Inferior parietal cortex (tissue), 1 donor: ENCODE results near the gene HEXIM2.

Experiments used
- DNase-seq: peaks from one replicate; pipeline ENCODE4 v3.0.0-alpha.2; 2016; ENCODE audit errors: extremely low spot score

Gene HEXIM2

DNA sequence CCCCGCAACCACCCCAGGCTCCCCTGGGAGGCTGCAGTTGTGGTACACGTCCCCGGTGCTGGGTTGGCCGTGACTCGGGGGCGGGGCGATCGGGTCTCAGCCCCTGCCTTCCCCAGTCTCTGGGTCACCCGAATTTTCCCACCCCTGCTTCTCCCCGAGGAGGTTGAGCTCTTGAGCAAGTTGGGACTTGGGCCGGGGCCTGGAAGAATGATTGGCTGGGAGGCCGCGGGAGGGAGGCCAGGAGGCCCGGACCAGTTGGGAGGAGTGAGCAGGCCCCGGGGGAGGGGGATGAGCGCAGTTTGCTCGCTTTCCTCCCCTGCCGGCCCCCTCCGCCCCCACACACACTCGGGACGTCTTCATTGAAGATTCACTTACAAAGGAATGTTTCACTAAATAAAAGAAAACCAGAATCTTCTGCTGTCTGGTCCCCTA lies 17.9 kb upstream of the HEXIM2 start:
- DNase-seq, result peak; percentile 13

DNA sequence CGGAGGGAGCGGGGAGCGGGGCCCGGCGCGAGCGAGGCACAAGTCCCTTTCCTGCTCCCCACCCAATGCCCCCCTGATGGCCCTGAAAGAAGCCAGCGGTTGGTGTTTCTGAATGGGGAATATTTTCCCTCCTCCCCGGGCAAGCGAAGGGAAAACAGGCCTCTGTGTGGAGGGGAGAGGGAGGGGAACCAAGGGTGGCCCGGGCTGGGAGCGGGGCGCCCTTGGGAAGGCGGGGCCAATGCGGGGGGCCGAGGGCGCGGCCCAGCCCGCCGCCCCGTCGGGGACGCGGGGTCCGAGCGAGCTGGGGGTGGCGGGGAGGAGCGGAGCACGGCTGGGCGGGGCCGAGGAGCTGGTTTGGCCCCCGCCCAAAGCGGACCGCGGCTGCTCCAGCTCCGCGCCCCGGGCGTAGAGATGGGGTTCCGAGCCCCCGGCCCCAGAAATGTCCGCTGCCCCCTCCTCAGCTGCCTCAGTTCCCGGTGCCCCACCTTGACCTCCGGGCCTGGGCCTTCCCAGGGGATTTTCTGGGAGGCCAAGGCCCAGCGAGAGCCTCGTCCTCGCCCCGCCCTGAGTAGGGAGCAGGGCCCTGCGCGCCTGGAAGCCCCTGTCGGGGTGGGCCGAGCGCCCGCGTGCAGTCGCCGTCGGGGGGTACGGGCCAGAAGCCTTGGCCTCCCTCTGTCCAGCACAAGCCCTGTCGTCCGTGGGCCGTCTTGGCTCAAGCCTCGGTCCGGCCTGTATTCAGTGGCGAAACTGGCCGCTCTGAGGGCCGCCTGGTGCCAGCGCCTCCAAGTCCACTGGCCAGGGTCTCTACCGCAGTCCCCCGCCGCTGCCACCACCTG lies 17.3 kb upstream of the HEXIM2 start:
- no peak for DNase-seq

GRCh38 chr17:45145035-45145389 lies 16.7 kb upstream of the HEXIM2 start:
- DNase-seq, result no peak

GRCh38 chr17:45146166-45146565 lies 15.5 kb upstream of the HEXIM2 start:
- DNase-seq, result no peak

GRCh38 chr17:45146592-45146889 lies 15.1 kb upstream of the HEXIM2 start:
- no peak for DNase-seq

DNA sequence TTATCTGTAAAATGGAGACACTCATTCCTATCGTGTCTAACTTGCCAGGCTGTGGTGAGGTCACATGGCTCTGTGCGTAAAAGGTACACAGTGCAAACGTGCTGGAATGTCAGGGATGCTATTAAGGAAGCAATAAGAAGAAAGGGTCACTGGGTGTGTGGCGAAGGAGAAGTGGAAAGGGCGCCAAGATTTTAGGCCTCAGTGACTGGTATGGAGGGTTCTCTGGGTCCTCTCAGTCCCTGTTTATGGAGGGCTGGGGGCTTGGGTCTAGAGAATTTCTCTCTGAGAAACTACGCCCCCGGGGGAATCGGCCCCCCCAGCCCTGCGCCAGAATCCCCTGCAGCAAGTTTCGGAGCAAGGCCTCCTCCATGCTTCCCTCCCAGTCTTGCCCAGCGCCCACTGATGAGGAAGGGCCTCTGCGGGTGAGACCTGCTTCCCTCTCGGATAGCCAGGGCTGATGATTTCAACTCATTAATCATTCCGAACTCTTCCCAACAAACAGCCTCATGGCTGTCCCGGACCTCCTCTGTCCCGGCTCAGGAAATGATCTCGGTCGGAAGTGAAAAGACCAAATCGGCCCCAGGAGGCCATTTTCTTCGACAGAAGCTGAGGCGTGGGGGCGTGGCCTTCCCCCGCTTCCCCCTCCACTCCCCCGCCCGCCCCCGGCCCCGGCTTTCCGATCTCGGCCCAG lies 14.6 kb upstream of the HEXIM2 start:
- DNase-seq, result peak; percentile 48

- peak; percentile 96 for DNase-seq
Measured at GRCh38 chr17:45147581-45148182, 14.0 kb upstream of the HEXIM2 start.

GRCh38 chr17:45148183-45149036 lies 13.3 kb upstream of the HEXIM2 start, which contains the start of gene HEXIM1:
Gene HEXIM1, plus strand, starts transcription at chr17:45148475. Its CDS starts 716 bp downstream, at chr17:45149191.
- peak; percentile 100 for DNase-seq

GRCh38 chr17:45149037-45149668 lies 12.5 kb upstream of the HEXIM2 start:
- peak; percentile 82 for DNase-seq

DNA sequence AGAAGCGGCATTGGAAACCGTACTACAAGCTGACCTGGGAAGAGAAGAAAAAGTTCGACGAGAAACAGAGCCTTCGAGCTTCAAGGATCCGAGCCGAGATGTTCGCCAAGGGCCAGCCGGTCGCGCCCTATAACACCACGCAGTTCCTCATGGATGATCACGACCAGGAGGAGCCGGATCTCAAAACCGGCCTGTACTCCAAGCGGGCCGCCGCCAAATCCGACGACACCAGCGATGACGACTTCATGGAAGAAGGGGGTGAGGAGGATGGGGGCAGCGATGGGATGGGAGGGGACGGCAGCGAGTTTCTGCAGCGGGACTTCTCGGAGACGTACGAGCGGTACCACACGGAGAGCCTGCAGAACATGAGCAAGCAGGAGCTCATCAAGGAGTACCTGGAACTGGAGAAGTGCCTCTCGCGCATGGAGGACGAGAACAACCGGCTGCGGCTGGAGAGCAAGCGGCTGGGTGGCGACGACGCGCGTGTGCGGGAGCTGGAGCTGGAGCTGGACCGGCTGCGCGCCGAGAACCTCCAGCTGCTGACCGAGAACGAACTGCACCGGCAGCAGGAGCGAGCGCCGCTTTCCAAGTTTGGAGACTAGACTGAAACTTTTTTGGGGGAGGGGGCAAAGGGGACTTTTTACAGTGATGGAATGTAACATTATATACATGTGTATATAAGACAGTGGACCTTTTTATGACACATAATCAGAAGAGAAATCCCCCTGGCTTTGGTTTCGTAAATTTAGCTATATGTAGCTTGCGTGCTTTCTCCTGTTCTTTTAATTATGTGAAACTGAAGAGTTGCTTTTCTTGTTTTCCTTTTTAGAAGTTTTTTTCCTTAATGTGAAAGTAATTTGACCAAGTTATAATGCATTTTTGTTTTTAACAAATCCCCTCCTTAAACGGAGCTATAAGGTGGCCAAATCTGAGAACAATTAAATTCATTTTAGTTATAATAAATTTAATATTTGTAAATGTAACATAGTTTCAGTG lies 11.7 kb upstream of the HEXIM2 start:
- DNase-seq, result peak; percentile 55

DNA sequence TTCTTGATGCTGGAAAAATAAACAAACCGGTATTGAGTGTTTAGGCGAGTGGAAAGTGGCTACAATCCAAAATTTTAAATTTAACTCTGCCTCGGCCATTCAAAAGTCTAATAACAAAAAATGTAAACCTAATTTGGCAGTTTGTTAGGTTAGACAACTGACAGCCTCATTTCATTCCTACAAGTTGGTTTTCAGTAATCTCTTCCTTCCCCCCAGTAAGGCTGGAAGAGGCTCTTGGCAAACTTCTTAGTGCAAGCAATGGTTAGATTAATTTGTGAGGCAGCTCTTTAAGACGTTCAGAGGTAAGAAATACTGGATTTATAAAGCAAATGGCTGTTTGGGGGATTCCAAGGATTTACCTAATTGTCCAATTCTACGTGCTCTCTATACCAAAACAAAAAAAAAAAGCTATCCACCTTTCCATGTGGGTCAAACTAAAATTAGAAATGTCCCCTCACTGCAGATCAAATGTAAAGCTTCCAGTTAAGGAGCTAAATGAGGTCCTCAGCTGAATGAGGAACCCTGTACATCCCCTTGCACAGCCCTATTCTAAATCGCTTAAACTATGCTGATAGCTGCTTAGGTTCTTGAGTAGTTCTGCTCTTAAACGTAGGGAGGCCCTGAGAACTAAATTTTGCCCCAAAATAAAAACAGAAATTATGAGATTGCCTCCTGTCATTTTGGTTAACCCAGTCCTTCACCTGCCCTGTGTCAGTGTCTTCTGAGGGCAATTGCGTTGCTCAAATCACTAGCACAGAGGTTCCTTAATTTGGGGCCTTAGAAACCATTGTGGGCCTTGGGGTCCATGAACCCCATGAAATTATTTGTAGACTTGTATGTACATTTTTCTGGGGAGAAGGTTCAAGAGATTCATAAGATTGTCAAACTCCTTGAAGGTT lies 10.5 kb upstream of the HEXIM2 start:
- peak; percentile 39 for DNase-seq

- no peak for DNase-seq
Measured at GRCh38 chr17:45155029-45155428, 6.6 kb upstream of the HEXIM2 start.

DNA sequence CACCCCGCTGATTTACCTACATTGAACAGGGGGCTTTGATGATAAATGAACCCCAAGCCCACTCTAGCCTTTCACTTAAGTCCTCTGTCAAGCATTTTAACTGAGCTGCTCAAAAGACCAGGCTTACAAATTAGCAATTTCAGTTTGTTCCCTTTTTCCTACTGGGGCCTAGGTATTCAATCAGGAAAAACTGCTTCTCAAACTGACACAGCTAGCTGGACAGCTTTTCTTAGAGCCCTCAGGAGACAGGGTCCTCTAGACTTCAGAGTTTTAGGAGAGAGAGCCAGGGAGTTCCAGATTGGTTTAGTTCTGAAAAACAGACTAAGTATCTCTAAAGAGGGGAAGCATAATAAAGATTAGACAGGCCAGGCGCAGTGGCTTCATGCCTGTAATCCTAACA lies 6.2 kb upstream of the HEXIM2 start:
- no peak for DNase-seq

DNA sequence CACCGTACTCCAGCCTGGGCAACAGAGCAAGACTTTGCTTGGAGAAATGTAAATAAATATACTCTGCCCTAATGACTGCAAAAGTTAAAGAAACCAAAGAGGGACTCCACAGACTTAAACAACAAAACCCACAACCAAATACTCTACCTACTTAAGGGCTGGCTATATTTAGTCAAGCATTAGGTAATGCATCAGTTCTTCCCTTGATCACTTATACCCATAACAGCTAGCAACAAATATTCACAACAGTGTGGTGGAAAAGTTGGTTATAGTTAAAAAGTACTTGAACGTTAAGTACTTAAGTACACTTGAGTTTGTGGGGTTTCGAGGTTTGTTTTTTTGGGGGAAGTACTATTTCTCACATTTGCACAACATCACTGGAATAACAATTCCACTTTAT lies 5.4 kb upstream of the HEXIM2 start:
- no peak for DNase-seq

DNA sequence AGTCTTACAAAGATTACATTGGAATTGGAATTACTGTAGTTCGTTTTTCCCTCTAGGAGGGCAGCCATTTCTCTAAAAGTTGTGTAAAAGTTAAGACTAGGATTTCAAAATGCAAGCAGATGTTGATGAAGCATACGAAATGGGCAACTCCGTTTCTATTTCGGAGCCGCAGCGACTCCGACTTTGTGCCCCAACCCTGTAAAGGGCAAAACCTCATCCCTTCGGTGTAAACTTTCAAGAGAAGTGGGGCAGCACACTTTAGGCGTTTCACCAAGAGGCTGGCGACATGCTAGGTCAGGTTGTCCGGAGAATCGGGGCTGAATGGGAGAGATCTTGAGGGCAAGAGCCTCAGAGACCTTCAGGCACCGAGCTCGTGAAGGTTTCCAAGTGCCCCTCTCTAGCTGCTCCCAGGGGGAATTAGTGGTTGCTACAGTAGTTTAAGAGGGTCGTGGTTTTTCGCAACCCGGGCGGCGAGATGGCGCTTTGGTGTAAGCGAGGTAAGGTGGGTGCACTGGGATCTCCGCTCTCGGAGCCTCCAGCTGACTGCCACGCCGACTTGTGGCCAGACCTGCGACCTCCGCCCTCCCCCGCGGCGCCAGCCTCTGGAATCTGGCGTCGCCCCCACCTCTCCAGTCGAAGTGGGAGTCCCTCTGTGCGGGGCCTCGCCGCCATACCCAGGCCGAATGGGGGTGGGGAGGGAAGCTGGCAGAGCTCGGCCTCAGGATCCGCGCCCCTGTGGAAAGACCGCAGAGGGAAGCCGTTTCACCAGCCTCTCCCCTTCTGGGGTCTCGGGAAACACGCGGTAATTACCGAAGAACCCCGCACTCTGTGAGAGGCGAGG lies 1.0 kb upstream of the HEXIM2 start:
- no peak for DNase-seq

DNA sequence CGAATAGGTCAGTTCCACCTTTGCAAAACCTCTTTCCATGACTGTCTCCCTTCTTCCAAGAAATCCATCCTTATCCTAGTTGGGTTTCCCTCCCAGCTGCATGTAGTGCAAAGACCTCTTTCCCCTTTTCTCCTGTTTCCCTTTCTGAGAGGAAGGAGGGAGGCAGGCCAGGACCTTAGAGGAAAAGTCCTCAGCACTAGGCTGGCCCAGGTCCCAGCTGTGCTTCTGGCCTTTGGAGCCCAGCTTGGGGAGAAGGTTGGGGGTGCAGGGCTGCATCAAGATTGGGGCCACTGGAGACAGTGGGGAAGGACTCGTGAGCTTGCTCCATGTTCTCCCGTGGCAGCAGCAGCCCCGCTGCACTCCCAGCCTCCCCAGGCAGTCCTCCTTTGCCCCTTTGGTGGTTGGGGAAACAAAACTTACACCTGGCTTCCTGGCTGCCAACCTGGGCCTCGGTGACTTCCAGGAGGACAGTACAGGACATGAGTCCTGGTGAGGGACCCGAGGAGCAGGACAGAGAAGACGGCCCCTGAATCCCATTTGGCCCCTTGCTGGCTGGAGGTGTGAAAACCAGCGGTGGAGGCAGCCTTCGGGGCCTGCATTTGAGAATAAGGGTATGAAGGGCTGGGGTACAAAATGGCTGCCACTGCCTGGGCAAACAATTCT lies 481 bp downstream of the HEXIM2 start:
- no peak for DNase-seq

GRCh38 chr17:45164734-45165269 lies 3.1 kb downstream of the HEXIM2 start:
- no peak for DNase-seq
